HepG2 (cell line): Measurements from ENCODE around the gene SLC13A3. TPM values are rescaled to one million over a fixed set of nuclear protein-coding genes. Genes with fewer than 3 reads are reported as not detected.
"Not testable (repeated sequence)": the region's sequence is repeated elsewhere in the genome, so short reads cannot be mapped to it uniquely, and the experiment has no call there.

Source experiments
- ATAC-seq: fragments of 200-7000 bp; cut with Tn5 transposase; 3 replicates; pipeline ENCODE4 v1.9.1; 2020; ENCODE audit warnings: mild to moderate bottlenecking, moderate library complexity
- BruUV-seq: library from RNA; stranded (reverse); fragments of 400-500 nt; replicated peaks from 2 replicates; lab custom pipeline; 2021; lab: Mats Ljungman, UMichigan
- CTCF ChIA-PET: fragments of 300-600 bp; formaldehyde crosslinking; extraction: SDS; loops from one replicate; lab custom pipeline; 2021; ENCODE audit warnings: low total read pairs, inconsistent platforms, low intra/inter-chr PET ratio; lab: Yijun Ruan, JAX
- POLR2A ChIA-PET: fragments of 350-600 bp; sonication (Branson Sonifier 250); formaldehyde crosslinking; loops from one replicate; lab custom pipeline; 2020; ENCODE audit warnings: antibody characterized with exemption, inconsistent platforms; lab: Yijun Ruan, JAX
- DNase-seq: peaks from one replicate; pipeline ENCODE4 v3.0.0-alpha.2; 2015; ENCODE audit warnings: low spot score
- FAIRE-seq: peaks from 3 replicates; lab custom pipeline; 2011; peaks lifted over from hg19 to GRCh38; lab: Jason Lieb, UNC
- H2AFZ ChIP-seq: one replicate; pipeline ENCODE4 v1.6.1; 2011; ENCODE audit warnings: low read length, inconsistent platforms
- H3K27ac ChIP-seq: fragments of 300-600 bp; 3 replicates; pipeline ENCODE4 v1.8.0; 2011; ENCODE audit warnings: mixed run types, mild to moderate bottlenecking, mixed read lengths, low read length, inconsistent platforms; ENCODE audit not compliant: insufficient read depth; ENCODE audit errors: extremely low read length
- H3K27me3 ChIP-seq, 2 experiments: fragments of 200-600 bp in 1 of 2; 2 replicates in 1 of 2; 3 replicates in 1 of 2; pipeline versions ENCODE4 v1.6.0 to v1.8.0; 2011; ENCODE audit warnings: low read length in 2 of 2, mild to moderate bottlenecking in 2 of 2, moderate library complexity in 2 of 2, inconsistent platforms in 1 of 2; ENCODE audit not compliant: insufficient read depth in 2 of 2, control insufficient read depth in 1 of 2
- H3K36me3 ChIP-seq, 2 experiments: fragments of 200-600 bp in 1 of 2; replicated peaks in 1 of 2; 2 replicates in 1 of 2; 3 replicates in 1 of 2; pipeline versions ENCODE4 v1.5.1 to v1.8.0; 2011; ENCODE audit warnings: low read length in 2 of 2, inconsistent platforms in 1 of 2; ENCODE audit not compliant: insufficient read depth in 2 of 2, control insufficient read depth in 1 of 2
- H3K4me1 ChIP-seq: 2 replicates; pipeline ENCODE4 v1.5.1; 2012; ENCODE audit warnings: low read length, inconsistent platforms; ENCODE audit not compliant: insufficient read depth
- H3K4me2 ChIP-seq: 2 replicates; pipeline ENCODE4 v1.6.0; 2011; ENCODE audit warnings: low read depth, low read length, inconsistent platforms
- H3K4me3 ChIP-seq, 3 experiments: fragments of 200-600 bp in 1 of 3; sonication (generic), shearing (Covaris generic) in 1 of 3; replicated peaks in 1 of 3; 2 replicates each; pipeline ENCODE4 v1.5.1; 2011 to 2016; ENCODE audit warnings: low read length in 3 of 3, inconsistent platforms in 2 of 3, low read depth in 2 of 3, mild to moderate bottlenecking in 2 of 3, control low read depth in 1 of 3, mixed read lengths in 1 of 3; ENCODE audit not compliant: insufficient read depth in 1 of 3
- H3K79me2 ChIP-seq: one replicate; pipeline ENCODE4 v1.6.1; 2011; ENCODE audit warnings: low read length, inconsistent platforms; ENCODE audit not compliant: insufficient read depth
- H3K9ac ChIP-seq: 2 replicates; pipeline ENCODE4 v1.6.0; 2011; ENCODE audit warnings: mild to moderate bottlenecking, low read depth, low read length, inconsistent platforms; ENCODE audit not compliant: insufficient read depth
- H3K9me3 ChIP-seq: 2 replicates; pipeline ENCODE4 v1.5.1; 2012; ENCODE audit warnings: mild to moderate bottlenecking, low read length
- H4K20me1 ChIP-seq: 2 replicates; pipeline ENCODE4 v1.6.0; 2011; ENCODE audit warnings: inconsistent platforms, mild to moderate bottlenecking, low read length, moderate library complexity; ENCODE audit not compliant: insufficient read depth
- BRD4 ChIP-seq: sonication (generic); formaldehyde crosslinking; IDR thresholded peaks from 2 replicates; pipeline ENCODE4 v1.4.0; 2020; ENCODE audit warnings: missing genetic modification reagents
- DMAP1 ChIP-seq: IDR thresholded peaks from 2 replicates; pipeline ENCODE4 v1.6.1; 2016
- FOXO1 ChIP-seq: sonication (generic); formaldehyde crosslinking; IDR thresholded peaks from 2 replicates; pipeline ENCODE4 v1.4.0; 2020; ENCODE audit warnings: missing genetic modification reagents
- KDM2A ChIP-seq: sonication (generic); formaldehyde crosslinking; IDR thresholded peaks from 2 replicates; pipeline ENCODE4 v1.4.0; 2020; ENCODE audit warnings: low read depth, missing genetic modification reagents, borderline replicate concordance
- KLF9 ChIP-seq: IDR thresholded peaks from 2 replicates; pipeline ENCODE4 v1.6.1; 2016; ENCODE audit warnings: low read depth
- MED13 ChIP-seq: sonication (generic); formaldehyde crosslinking; IDR thresholded peaks from 2 replicates; pipeline ENCODE4 v1.5.0; 2020; ENCODE audit warnings: missing genetic modification reagents
- NCOR1 ChIP-seq: fragments of 200-600 bp; sonication (generic); IDR thresholded peaks from 2 replicates; pipeline ENCODE4 v1.7.0; 2017; ENCODE audit warnings: antibody characterized with exemption, low read length, borderline replicate concordance
- NR2F6 ChIP-seq, 2 experiments: IDR thresholded peaks; 2 replicates each; pipeline ENCODE4 v1.6.1; 2016; ENCODE audit warnings: antibody characterized with exemption in 1 of 2, mild to moderate bottlenecking in 1 of 2
- PAXIP1 ChIP-seq: sonication (generic); formaldehyde crosslinking; conservative IDR thresholded peaks from 2 replicates; pipeline ENCODE4 v1.4.0; 2020; ENCODE audit warnings: mild to moderate bottlenecking, missing genetic modification reagents, moderate library complexity
- SOX6 ChIP-seq, 2 experiments: fragments of 450-650 bp in 1 of 2; sonication (generic) in 1 of 2; formaldehyde crosslinking in 1 of 2; IDR thresholded peaks; 2 replicates each; pipeline versions ENCODE4 v1.4.0 to v1.6.1; 2017 to 2020; ENCODE audit warnings: antibody characterized with exemption in 1 of 2, mild to moderate bottlenecking in 1 of 2, missing genetic modification reagents in 1 of 2
- TFAP4 ChIP-seq: sonication (generic); IDR thresholded peaks from 2 replicates; pipeline ENCODE4 v1.6.1; 2016; ENCODE audit warnings: low read depth, borderline replicate concordance
- UBTF ChIP-seq: sonication (generic); formaldehyde crosslinking; IDR thresholded peaks from 2 replicates; pipeline ENCODE4 v1.4.0; 2020; ENCODE audit warnings: mild to moderate bottlenecking, missing genetic modification reagents
- ZNF503 ChIP-seq: sonication (generic); formaldehyde crosslinking; IDR thresholded peaks from 2 replicates; pipeline ENCODE4 v1.4.0; 2020; ENCODE audit warnings: missing genetic modification reagents
- ZSCAN20 ChIP-seq: sonication (generic); formaldehyde crosslinking; IDR thresholded peaks from 2 replicates; pipeline ENCODE4 v1.4.0; 2020; ENCODE audit warnings: missing genetic modification reagents, mild to moderate bottlenecking, borderline replicate concordance
- WGBS: methylation state at CpG from one replicate; pipeline ENCODE4 v1.1.6; 2017; ENCODE audit warnings: low lambda C conversion rate; 5-methylcytosine and 5-hydroxymethylcytosine counted together
- in situ Hi-C: cut with HindIII; loops from 2 replicates; pipeline ENCODE4 v1.10.0; 2017; ENCODE audit warnings: low pct_unique_long_range_greater_than_20kb; ENCODE audit not compliant: extremely low pct_ligation_motif_present
- intact Hi-C: fragments of 100-400 bp; cut with micrococcal nuclease; formaldehyde crosslinking; loops from one replicate; pipeline ENCODE4 v1.10.0; 2022; ENCODE audit not compliant: unreplicated experiment
- polyA plus RNA-seq, 8 experiments: library from polyadenylated mRNA; depleted of rRNA in 3 of 8; stranded (reverse) in 7 of 8; unstranded in 1 of 8; fragments of >200 nt; fragmentation: Illumina TruSeq in 4 of 8; extraction: Trizol in 4 of 8; gene quantifications; 2 replicates each; pipeline versions ENCODE4 v1.2.1 to v1.2.3, GENCODE V29; 2011 to 2016; ENCODE audit warnings: low read depth in 4 of 8, missing spikeins in 1 of 8, mixed read lengths in 1 of 8; ENCODE audit not compliant: insufficient read depth in 1 of 8
- total RNA-seq, 5 experiments: library from RNA; depleted of rRNA; stranded (reverse); fragments of >200 nt; fragmentation: Illumina TruSeq; extraction: Trizol; gene quantifications; 2 replicates each; pipeline ENCODE4 v1.2.3, GENCODE V29; 2016; ENCODE audit warnings: low read depth in 1 of 5

The SLC13A3 gene
- total and polyA plus RNA-seq, 2 of the 13 experiments (the other 11 are each of a cell fraction or from before 2014, with no cell fraction given): 66.5 to 76.0 TPM

- H2AFZ ChIP-seq; H3K27me3 ChIP-seq; intact Hi-C loops; H3K9ac ChIP-seq; in situ Hi-C loops; H3K4me2 ChIP-seq; H3K79me2 ChIP-seq; H3K36me3 ChIP-seq; BruUV-seq; H4K20me1 ChIP-seq; H3K4me3 ChIP-seq; TF ChIP-seq SOX6 (IDR thresholded peaks at IDR 0.05): not testable (repeated sequence)
- Histone ChIP-seq H3K27ac (peak overlapping the region; percentile 84), H3K4me1 (peaks cover 92% of the 10 kb centered on the region), H3K9me3 (peaks cover 16% of the 10 kb centered on the region)
- ChIA-PET POLR2A (interaction anchor here (0.7 to 6.7 kb wide), 9 partner anchors 10 to 679 kb away, joined by 3 to 56 read pairs (median 8); partner anchors contain the start of genes SLC13A3 and ZMYND8), CTCF (interaction anchor here (1.6 kb wide), 1 partner anchor 156 kb away, joined by 4 read pairs; no protein-coding TSS in a partner anchor)
- DNase-seq (peak; percentile 78), ATAC-seq (peak; percentile 4), FAIRE-seq (peak; percentile 53)
- WGBS: 33% methylated on average over 14 of the region's 14 CpGs
- TF ChIP-seq NR2F6 (IDR thresholded peaks at IDR 0.05) (peak; percentile 75), NR2F6 (CRISPR knock-in tag; IDR thresholded peaks at IDR 0.05) (peak; percentile 91), FOXO1 (CRISPR knock-in tag) (peak; percentile 44; the same call in 1 of the 2 replicates), DMAP1 (CRISPR knock-in tag) (peak; percentile 33; the same call in 1 of the 2 replicates), NCOR1 (peak; percentile 83), KDM2A (CRISPR knock-in tag) (0 out of 2 replicates have a peak, but pooled peaks have one; percentile 20), ZSCAN20 (0 out of 2 replicates have a peak, but pooled peaks have one; percentile 48), UBTF (CRISPR knock-in tag) (peak; percentile 33; the same call in 1 of the 2 replicates), KLF9 (peak; percentile 19; the same call in 1 of the 2 replicates), ZNF503 (CRISPR knock-in tag) (peak; percentile 55; the same call in 1 of the 2 replicates), PAXIP1 (CRISPR knock-in tag) (peak; percentile 29; the same call in 1 of the 2 replicates), MED13 (CRISPR knock-in tag) (peak; percentile 19; the same call in 1 of the 2 replicates), BRD4 (CRISPR knock-in tag) (peak; percentile 58; the same call in 1 of the 2 replicates), SOX6 (CRISPR knock-in tag; IDR thresholded peaks at IDR 0.05) (peak; percentile 50), TFAP4 (peak; percentile 31; the same call in 1 of the 2 replicates)
These were observed 25.5 kb upstream of the SLC13A3 start for GRCh38 chr20:46676649-46677316.
